TTC549 (cell line): Measurements from ENCODE around the gene CDKAL1.

Experiments
- FAIRE-seq: peaks from 2 replicates; lab custom pipeline; 2012; peaks lifted over from hg19 to GRCh38; lab: Jason Lieb, UNC

The CDKAL1 gene

DNA sequence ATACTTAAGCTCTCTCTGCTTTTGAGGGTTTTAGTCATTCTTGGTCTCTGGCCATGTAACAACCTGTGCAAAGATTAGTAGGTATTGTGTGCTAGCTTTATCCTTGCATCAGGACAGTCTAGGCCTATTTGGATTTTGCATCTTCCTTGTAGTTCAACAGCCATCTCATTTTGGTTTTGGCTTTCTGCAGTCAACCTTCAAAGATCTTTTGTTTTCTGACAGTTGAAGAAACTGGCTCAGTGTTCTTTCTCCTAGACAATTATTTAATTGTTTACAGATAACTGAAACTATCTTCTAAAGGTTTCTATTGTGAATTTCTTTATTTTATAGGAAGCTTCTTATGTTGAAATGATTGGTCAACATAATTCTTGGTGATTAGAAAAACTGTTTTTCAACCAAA, 307.5 kb downstream of the CDKAL1 start:
- no peak for FAIRE-seq

DNA sequence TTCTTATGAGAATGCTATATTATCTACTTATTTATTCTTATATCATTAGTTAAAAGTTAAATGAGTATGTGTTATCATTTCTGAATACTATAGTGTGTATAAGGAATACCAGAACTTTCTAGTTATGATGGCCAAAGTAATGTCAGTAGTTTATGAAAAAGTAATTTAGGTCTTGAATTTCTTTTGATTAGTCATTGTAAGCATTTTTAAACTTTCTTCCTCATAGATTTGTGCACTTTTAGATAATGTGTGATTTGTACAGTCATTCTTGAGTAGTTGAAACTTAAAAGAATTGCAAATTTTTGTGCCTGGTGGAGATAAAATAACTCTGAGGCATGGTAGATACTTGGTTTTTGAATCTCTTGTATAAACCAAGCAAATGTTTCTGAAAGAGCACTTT, 311.3 kb downstream of the CDKAL1 start:
- no peak for FAIRE-seq

DNA sequence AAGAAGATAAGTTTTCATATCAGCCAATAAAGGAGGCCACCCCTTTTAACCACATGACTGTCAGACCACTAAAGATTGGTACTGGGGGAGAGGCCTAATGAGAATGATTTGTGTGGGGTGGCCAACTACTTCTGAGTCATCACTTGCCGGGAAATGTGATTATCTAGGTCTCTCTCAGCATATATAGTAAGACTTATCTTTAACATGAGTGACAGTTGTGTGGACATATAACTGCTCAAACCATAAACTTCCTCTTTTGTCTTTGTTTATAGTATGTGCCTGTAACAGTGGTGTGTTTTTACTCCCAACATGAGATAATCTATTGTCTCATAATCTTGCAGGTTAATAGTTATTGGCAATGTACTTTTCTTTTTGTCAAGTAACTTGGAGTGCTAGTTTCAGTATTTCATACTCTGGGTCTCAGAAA, 312.4 kb downstream of the CDKAL1 start:
- no peak for FAIRE-seq

DNA sequence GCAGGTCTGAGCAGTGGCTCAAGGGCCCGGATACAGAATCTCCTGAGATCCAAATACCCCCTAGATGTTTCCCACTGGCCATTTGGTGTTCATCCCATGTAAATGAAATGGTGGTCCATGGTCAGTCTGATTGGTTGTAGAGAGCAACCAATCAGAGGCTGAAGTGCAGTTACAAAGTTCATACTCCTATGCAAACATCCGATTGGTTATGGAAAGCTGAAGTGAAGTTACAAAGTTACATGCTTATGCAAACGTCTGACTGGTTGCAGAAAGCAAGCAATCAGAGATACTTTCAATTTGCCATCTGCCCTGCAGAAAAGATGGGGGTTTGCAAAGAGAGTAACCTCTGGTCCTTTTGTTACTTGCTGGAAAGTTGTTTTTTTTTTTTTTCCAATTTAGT, 313.6 kb downstream of the CDKAL1 start:
- no peak for FAIRE-seq

DNA sequence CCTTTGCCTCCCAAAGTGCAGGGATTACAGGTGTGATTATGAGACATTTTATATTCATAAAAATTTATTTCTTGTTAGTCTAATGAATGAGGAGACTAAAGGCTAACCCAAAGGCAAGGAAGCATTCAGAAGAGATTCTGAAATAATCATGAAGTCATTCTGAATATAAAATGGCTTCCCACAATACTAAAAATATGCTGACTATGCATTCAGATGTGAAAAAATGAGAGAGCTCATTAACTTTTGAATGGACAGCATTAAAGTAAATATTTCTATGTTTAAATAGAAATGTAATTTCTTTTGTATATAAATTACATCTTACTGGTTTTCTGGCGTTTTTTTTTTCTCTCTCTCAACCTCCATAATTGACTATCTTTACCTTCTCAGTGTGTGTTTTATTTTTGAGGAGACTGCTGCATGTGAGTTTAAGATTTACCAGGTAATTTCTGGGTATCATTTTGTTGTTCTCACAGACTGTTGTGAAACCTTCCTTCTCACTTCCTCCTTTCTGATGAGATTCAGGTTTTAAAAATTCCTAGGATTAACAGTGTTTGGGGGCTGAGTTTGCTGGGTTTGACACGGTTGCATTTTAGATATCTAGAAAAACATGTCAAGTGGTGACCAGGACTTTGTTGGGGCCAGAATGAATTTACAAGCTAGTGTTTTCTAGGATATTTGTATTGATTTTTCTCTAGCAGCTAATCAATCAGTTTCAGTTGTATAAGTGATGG, 316.6 kb downstream of the CDKAL1 start:
- no peak for FAIRE-seq

DNA sequence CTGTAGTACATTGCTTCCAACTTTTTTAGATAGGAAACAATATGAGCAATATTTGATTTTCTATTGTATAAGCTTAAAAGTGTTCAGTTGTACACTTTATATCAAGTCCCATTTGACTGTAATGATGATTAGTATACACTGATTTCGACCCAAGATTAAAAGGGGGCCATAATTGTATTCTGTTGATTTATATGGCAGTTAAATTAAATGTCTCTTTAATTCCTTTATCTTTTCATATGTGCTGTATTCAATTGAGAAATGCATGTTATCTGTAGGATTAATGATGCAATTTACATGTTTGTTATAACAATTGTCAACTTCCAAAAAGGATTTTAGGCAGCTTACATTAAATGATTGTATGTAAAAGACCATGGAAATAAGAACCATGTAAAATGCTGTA, 317.5 kb downstream of the CDKAL1 start:
- no peak for FAIRE-seq

DNA sequence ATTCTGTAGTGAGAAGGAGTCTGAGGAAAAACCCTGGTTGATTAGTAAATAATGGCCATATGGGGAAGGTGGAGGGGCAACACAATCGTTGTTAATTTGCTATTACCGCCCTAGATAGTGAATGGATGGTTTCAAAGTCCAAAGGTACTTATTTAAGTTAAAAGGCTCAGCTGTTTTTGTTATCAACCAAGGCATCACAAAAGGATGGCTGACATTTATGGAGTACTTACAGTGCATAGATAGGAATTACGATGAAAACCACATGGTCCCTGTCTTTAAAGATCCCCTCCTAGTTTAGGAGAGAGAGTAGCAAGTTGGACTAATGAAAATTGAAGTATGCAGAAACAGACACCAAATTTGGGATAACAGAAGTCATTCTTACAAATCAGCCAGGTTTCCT, 319.6 kb downstream of the CDKAL1 start:
- FAIRE-seq: no peak

DNA sequence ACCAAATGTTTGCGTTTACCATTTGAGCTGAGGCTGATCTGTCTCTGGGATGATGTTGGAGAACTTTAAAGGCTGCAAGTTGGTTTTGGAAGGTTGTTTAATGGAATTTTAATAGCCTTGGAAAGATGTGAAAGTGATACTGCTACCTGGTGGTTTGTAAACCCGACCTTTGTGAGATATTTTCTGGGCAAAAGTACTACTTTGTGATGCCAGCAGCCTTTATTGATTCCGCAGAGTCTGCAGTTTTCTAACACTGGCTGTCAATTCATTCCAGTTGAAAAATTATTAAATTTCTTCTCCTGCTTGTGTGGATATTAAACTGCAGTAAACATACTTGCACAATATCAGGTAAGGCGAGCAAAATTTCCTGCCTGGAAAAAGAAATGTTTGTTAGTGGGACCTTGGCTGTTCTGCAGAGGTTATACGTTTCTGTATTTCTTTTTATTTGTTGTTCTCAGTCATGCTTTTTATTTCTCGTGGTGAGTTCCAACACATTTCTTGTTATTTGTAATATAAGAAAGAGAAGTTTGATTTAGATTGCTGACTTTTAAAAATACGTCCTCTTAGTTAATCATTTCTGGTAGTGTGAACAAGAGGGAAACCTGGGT, 322.5 kb downstream of the CDKAL1 start:
- no peak for FAIRE-seq

DNA sequence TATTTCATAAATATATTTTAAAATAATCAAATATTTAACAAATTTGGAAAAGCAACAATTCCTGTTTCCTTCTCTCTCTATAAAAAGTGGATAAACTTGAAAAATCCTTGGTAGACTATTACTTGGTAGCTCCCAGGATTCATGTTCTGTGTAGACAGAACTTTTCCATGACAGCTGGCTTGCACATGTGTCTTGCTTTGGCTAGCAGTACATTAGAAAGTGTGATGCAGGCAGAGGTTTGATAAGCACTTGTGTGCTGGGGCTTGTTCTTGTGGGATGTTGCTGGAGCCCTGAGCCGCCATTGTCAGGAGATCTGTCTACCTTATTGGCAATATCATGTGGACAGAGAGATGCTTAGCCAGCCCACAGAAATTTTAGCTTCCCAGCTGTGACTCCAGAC, 327.2 kb downstream of the CDKAL1 start:
- FAIRE-seq: no peak

DNA sequence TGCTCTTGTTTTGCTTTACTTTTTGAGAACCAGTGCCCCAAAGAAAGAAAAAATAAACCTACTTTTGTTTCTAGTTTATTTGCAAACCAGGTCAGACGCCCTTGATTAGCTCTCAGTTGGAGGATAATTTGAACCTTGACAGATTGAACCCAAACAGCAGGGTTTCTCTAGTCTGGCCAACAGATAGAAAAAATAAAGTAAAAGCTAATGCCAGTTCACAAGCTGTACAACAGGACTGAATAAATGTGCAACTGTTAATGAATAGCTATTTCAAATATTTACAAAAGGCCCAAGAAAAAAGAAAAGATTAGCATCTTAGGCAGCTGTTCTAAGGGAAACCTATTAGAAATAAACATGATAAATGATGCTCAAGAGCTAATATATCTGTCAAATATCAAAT, 331.8 kb downstream of the CDKAL1 start:
- no peak for FAIRE-seq

DNA sequence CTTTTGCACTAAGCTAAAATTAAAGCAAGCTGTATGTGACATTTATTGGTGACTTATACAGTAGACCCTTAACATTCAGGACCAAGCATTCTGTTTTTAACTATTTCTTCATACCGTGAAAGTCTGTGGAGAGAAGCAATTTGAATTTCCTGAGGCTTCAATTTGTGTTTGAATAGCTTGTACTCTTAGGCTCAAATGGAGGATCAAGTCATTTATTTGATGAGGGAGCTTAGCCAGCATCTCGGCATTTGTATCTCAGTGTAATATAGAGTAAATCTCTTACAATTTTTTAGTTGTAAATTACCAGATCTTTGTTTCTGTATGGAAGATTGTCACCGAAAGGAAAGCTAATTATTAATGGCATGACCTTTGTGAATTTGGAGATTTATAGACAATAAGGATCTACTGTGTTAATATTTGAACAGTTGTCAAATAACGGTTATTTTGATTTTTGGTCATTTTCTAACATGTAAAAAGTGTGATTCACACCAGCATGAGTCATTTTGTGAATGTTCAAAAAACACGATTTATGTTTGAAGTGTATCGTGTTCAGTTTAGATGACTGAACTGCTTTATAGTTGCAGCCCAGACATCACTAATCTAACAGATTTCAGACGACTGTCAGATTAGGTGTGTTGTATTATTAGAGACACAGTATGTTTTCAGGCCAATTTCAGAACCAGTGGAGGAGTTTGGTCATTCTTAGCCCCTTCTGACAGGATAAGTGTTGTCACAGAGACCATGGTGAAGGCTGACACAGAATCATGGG, 332.9 kb downstream of the CDKAL1 start:
- no peak for FAIRE-seq

DNA sequence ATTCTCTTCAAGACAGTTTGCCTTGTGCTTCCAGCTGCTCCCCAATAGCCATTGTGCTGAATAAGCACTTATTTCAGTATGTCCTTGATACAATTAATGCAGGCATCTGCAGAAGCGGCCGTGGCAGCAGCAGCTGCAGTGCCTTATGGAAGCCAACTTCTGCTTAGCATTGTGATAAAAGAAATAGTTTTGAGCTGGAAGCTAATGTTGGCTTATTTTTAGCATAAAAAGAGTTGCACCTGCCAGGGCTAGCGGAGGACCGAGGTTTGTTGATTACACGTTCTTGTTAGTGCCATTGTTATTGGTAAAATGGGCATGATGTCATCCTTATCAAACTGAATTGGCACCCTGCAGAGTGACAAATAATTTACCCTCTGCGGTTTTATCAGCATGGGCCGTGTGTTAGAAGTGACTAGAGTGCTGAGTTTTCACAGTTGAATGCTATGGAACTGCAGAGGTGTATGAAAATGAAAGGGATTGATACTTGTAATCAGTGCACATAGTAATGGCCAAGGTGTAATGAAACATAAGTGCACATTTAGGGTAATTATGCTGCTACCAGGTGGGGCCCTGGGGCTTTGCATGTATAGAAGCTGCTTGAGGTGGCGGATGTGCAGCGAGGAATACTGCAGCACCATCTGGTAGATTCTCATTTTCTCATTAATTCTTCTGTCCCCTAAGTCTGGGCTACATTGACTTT, 334.3 kb downstream of the CDKAL1 start:
- no peak for FAIRE-seq

DNA sequence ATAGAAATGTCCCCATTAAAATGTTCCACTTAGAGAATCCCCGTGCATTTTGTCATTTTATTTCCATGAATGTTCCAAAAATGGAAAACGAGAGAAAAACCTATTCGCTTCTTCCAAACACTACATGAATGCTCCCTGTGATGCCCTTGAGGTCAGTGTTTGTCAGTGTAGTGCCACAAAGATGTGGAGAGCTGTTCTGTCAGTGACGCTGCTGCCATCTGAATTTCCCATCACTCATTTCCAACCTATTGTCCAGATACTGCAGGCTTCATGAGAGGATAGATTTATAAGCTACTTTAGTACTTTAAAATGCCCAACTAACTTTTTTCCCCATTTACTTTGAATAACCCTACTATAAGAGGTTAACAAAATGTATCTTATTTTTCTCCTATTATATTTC, 335.8 kb downstream of the CDKAL1 start:
- no peak for FAIRE-seq

DNA sequence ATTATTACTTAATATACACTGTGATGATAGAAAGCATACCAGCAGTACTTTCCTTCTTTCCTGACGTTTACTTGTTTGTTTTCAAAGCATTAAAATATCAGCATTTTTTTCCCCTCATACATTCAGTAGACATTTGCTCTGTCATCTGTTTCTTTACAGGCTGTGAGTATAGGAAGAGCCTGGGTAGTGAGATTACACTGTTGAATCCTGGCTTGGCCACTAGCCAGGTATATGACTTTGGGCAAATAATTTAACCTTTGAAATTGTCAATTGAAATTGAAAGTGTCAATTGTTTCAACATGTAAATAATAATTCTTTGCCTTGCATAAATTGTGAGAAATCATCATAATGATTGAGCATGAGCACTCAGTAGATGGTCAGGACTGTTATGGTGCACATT, 336.2 kb downstream of the CDKAL1 start:
- no peak for FAIRE-seq

DNA sequence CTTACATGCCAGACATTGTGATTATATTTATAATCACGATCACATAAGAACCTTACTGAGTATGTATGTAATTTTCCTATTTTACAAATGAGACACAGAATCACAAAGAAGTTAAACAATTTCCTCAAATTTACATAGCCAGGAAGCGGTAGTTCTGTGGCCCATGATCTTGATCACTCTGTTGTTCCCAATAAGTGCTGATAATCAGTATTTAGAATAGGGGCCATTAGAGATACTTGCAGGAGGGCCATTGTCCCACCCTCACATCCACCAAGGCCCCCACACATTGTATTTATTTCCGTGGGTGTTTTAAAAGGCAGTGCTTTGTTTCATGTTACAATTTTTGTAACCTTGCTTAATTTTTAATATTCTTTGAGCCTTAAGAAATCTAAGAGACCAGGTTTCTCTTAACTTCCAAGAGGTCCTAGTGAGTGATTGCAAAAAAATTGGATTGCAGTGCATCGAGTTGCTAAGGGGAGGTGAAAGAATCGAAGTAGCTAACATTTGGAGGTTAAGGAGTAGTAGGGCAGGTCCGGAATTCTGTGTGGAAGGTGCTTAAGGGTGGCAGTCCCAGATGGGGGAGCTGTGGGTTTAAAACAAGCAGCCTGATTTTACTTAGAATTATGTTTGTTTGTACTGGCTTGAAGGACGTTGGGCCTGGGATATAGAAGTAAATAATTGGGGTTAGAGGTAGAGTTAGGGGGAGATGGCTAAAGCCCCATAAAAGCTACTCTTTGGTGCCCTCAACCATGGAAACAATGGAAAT, 339.4 kb downstream of the CDKAL1 start:
- FAIRE-seq: no peak

DNA sequence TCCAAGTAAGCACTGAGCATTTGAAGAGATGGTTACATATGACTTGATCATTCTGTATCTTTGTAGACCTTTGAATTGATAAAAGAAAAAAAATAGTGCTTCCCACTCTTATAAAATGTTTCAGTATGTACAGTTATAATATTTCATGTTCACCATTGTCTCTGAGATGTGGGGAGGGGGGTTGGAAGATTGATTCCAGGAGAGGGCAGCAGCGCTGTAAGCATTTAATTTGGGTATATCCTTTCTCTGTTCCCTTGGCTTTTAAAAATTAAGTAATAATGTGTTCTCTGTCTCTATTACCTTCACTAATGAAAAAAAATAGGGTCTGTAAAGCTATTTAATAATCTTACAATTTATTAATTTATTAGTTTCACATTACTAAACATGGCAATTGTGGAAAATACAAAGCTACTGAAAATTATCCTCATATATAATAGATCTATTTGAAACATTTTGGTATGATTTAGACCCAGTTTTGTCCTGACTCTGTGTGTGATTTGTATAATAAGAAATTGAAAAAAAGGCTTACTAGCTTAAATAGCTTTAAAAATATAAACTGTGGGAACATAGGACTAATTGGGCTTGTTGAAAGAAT, 341.2 kb downstream of the CDKAL1 start:
- FAIRE-seq: no peak

DNA sequence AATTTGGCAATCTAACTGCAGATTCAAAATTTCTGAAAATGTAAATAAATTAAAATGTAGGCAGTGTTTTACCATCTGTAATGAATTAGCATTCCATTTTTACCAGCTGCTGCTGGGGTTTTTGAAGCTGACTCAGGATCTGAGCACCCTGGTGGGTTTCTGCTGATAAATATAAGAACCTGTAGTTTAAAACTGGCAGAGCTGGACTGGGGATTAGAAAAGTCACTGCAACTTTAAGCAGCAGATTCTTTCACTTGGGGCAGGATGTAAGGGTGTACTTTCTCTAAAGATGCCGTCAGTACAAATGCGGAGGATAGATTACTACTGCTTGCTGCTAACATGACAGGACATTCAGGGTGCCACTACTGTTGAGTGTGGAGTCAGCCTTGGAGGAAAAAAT, 341.8 kb downstream of the CDKAL1 start:
- no peak for FAIRE-seq

DNA sequence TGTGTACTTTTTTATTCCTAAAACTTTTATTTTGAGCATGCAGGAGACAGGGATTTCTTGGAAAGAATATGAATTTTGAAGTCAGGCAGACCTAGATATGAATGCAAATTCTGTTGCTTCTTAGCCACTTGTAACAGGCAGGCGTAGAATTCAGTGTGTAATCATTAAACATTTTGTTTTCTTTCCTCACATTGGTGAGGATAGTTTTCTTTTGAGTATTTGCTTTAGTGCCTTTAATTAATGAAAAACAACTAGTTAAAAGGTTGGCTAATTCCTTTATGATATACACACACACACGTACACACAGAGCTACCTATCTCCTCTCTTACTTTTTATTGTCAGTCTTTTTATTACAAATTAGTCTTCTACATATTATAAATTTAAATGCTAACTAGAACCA, 342.3 kb downstream of the CDKAL1 start:
- FAIRE-seq: no peak

DNA sequence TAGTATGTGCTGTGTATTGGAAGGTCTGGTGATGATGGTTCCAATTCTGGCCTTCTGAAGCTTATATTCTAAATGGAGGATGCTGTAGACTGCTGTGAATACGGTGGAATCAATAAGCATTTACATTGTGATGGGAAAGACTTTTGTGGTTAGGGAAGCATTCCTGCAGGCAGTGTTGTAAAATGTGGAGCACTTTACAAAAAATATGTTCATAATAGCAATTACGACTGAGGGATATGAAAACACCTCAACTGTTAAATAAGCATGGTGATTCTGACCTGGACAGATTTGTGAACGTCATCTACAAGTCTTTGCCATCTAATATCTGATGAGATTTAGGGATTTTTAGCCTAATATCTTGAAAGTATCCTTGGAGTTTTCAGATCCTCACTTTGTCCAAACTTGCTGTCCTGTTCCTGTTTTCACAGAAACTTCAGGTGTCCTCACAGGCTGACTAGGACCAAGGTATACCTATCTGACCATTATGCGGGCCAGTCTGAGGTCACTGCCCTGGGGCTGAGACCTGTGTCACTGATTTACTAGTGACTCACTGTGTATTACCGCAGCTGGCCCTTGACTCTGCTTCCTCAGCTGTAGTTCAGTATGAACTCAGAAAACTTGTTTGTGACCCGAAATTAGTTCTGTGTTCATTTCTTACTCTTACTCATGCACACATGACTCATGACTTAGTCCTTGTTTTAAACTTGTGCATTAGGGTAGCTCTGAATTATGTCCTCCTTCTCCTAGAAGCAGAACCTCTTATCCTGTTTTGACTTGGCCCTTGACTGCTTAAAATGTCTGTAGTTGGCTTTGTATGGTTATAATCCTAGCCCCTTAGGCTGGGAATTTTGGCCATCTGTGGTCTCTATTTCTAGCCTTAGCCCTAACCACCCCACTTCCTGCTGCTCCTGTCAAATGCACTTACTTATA, 343.0 kb downstream of the CDKAL1 start:
- no peak for FAIRE-seq

DNA sequence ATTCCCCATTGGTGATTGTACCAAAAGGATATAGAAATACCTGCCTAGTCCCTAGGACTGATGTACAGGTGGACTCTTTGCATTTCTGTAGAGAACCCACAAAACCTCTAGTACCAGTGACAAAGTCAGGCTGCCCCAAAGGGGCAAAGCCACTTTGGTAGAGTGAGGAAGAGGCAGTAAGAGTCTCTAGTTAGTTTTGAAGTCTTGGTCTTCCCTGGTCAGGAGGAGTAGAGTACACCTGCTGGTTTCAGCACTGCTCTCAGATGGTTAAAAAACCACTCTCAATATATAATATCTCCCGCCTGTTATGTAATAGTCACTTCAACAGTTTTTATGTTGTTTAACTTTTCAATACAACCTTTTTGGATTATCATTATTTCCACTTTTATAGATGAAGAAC, 344.9 kb downstream of the CDKAL1 start:
- FAIRE-seq: no peak

DNA sequence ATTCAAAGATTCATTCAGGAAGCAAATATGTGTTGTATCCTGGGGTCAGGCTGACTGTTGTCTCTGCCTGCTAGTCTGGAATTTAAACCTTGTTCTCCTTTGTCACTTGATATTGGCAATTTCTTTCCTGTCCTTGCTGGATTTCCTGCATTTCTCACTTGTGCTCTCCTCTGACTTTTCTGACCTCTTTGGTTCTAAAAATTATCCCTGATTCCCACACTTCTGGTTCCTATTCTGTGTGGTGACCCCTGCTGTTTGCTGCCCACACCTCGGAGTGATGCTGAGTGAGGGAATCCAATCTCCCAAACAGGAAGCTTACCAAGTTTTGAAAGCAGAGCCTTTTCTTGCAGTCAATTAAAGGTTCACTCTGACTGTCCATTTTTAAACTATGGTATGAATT, 345.3 kb downstream of the CDKAL1 start:
- no peak for FAIRE-seq
